Caco-2 (cell line): ENCODE results near the gene UBA1. TPM values are rescaled to one million over a fixed set of nuclear protein-coding genes. Genes with fewer than 3 reads are reported as not detected.
A peak's percentile ranks its signal among the peaks of the same experiment; 100 is the strongest.

Experiments used
- BruUV-seq: library from RNA; stranded (reverse); fragments of 400-500 nt; replicated peaks from 2 replicates; lab custom pipeline; 2021; lab: Mats Ljungman, UMichigan
- CTCF ChIA-PET: fragments of 300-600 bp; sonication (Branson Sonifier 250); formaldehyde crosslinking; loops from one replicate; lab custom pipeline; 2022; ENCODE audit warnings: antibody characterized with exemption; lab: Charles Lee
- POLR2A ChIA-PET: fragments of 300-600 bp; sonication (Branson Sonifier 250); formaldehyde crosslinking; loops from one replicate; lab custom pipeline; 2022; ENCODE audit warnings: antibody characterized with exemption; lab: Charles Lee
- DNase-seq, 2 experiments: peaks; one replicate each; pipeline versions ENCODE4 v3.0.0 to v3.0.0-alpha.2; 2020 to 2022
- H3K27me3 ChIP-seq: replicated peaks from 2 replicates; pipeline ENCODE4 v1.6.0; 2011; ENCODE audit warnings: low read length; ENCODE audit not compliant: control insufficient read depth, insufficient read depth
- H3K36me3 ChIP-seq: 2 replicates; pipeline ENCODE4 v1.5.1; 2011; ENCODE audit warnings: low read length; ENCODE audit not compliant: control insufficient read depth, insufficient read depth
- H3K4me1 ChIP-seq: fragments of 250-450 bp; sonication (Bioruptor Pico); 2 replicates; pipeline ENCODE4 v1.5.1; 2020; ENCODE audit warnings: mild to moderate bottlenecking
- H3K4me3 ChIP-seq: 2 replicates; pipeline ENCODE4 v1.5.1; 2011; ENCODE audit warnings: low read depth, mild to moderate bottlenecking, control low read depth, low read length
- H3K9me3 ChIP-seq: fragments of 250-450 bp; sonication (Bioruptor Pico); 2 replicates; pipeline ENCODE4 v1.5.1; 2020; ENCODE audit warnings: mild to moderate bottlenecking, moderate library complexity
- H3K27ac Mint-ChIP-seq: one replicate; pipeline ENCODE4 v1.8.0; 2022; ENCODE audit warnings: mixed read lengths; ENCODE audit not compliant: unreplicated experiment
- H3K27me3 Mint-ChIP-seq: one replicate; pipeline ENCODE4 v1.8.0; 2022; ENCODE audit warnings: mixed read lengths; ENCODE audit not compliant: insufficient read depth, unreplicated experiment
- H3K36me3 Mint-ChIP-seq: one replicate; pipeline ENCODE4 v1.8.0; 2022; ENCODE audit warnings: mild to moderate bottlenecking, mixed read lengths; ENCODE audit not compliant: insufficient read depth, unreplicated experiment
- H3K4me1 Mint-ChIP-seq: one replicate; pipeline ENCODE4 v1.8.0; 2022; ENCODE audit warnings: low read depth, mixed read lengths; ENCODE audit not compliant: unreplicated experiment
- H3K4me3 Mint-ChIP-seq: one replicate; pipeline ENCODE4 v1.8.0; 2022; ENCODE audit warnings: mild to moderate bottlenecking, moderate library complexity, mixed read lengths; ENCODE audit not compliant: unreplicated experiment
- H3K9me3 Mint-ChIP-seq: one replicate; pipeline ENCODE4 v1.8.0; 2022; ENCODE audit warnings: mixed read lengths; ENCODE audit not compliant: unreplicated experiment
- intact Hi-C: fragments of 100-400 bp; cut with micrococcal nuclease; formaldehyde crosslinking; loops from one replicate; pipeline ENCODE4 v1.10.0; 2022; ENCODE audit not compliant: unreplicated experiment
- total RNA-seq: library from RNA; stranded (reverse); gene quantifications from 2 replicates; pipeline ENCODE4 v1.2.3, GENCODE V29; 2022
- TF ChIP-seq, protein P1 (sequence below), 2 experiments: fragments of 200-600 bp in 1 of 2; IDR thresholded peaks; 1 replicate in 1 of 2; 2 replicates in 1 of 2; pipeline versions ENCODE4 v1.5.1 to v1.8.0; 2011 to 2022; ENCODE audit warnings: antibody characterized with exemption in 1 of 2, control low read depth in 1 of 2, inconsistent platforms in 1 of 2, low read depth in 1 of 2, low read length in 1 of 2, mild to moderate bottlenecking in 1 of 2, moderate library complexity in 1 of 2; ENCODE audit not compliant: insufficient read depth in 1 of 2, severe bottlenecking in 1 of 2, unreplicated experiment in 1 of 2

Gene UBA1
- total RNA-seq, 1 experiment from 2014 or later = 156 TPM

DNA sequence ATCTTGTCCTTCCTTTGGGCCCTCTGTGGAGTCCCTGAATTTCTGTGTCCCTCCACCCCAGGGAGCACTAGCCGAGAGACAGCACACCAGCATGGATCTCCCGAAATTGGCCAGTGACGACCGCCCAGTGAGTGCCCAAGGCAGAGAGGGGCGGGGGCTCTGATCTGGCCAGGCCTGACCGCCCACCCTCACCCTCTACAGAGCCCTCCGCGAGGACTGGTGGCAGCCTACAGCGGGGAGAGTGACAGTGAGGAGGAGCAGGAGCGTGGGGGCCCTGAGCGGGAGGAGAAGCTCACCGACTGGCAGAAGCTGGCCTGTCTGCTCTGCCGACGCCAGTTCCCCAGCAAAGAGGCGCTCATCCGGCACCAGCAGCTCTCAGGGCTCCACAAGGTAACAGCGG lies 8.4 kb upstream of the UBA1 start:
- TF ChIP-seq, protein P1, sequence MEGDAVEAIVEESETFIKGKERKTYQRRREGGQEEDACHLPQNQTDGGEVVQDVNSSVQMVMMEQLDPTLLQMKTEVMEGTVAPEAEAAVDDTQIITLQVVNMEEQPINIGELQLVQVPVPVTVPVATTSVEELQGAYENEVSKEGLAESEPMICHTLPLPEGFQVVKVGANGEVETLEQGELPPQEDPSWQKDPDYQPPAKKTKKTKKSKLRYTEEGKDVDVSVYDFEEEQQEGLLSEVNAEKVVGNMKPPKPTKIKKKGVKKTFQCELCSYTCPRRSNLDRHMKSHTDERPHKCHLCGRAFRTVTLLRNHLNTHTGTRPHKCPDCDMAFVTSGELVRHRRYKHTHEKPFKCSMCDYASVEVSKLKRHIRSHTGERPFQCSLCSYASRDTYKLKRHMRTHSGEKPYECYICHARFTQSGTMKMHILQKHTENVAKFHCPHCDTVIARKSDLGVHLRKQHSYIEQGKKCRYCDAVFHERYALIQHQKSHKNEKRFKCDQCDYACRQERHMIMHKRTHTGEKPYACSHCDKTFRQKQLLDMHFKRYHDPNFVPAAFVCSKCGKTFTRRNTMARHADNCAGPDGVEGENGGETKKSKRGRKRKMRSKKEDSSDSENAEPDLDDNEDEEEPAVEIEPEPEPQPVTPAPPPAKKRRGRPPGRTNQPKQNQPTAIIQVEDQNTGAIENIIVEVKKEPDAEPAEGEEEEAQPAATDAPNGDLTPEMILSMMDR (IDR thresholded peaks at IDR 0.05; ENCODE audit: insufficient read depth in 1 of 2, low read depth in 1 of 2, low read length in 1 of 2, severe bottlenecking in 1 of 2, unreplicated experiment in 1 of 2) = no peak
- Histone ChIP-seq H3K4me3 (no peak overlapping the region), H3K4me1 (0 out of 2 replicates have a peak, but pooled peaks cover under 1% of the 10 kb centered on the region), H3K36me3 (no peaks in the 10 kb centered on the region; the same call in none of the 2 replicates), H3K9me3 (no peaks in the 10 kb centered on the region), H3K27me3 (no peaks in the 10 kb centered on the region)
- intact Hi-C loops = no loop called here
- H3K36me3 Mint-ChIP-seq = peaks cover 44% of the 10 kb centered on the region
- H3K4me3 Mint-ChIP-seq = no peak overlapping the region
- ChIA-PET POLR2A (no interaction called here), CTCF (interaction anchor here (0.5 kb wide), 1 partner anchor 242 kb away, joined by 4 read pairs; no protein-coding TSS in a partner anchor)
- no TSS peak for BruUV-seq
- no peaks in the 10 kb centered on the region for H3K9me3 Mint-ChIP-seq
- no peak for DNase-seq
- no peaks in the 10 kb centered on the region for H3K27me3 Mint-ChIP-seq
- H3K27ac Mint-ChIP-seq = no peak overlapping the region
- no peaks in the 10 kb centered on the region for H3K4me1 Mint-ChIP-seq

DNA sequence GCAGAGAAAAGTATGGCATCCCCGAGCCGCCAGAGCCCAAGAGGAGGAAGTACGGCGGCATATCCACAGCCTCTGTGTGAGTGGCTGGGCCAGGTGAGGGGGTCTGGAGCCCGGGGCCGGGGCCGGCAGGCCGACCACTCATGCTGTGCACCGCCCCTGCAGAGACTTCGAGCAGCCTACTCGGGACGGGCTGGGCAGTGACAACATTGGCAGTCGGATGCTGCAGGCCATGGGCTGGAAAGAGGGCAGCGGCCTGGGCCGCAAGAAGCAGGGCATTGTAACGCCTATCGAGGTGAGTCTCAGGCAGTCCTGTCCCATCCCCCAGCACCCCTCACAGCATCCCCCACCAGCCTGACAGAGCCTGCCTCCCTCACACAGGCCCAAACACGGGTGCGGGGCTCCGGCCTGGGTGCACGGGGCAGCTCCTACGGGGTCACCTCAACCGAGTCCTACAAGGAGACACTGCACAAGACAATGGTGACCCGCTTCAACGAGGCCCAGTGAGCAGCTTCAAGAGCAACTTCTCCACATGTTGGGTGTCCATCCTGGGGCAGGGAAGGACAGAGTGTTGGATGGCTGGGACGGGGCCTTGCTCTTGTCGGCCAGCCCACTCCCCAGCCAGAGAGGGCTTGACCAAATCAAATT lies 7.4 kb upstream of the UBA1 start:
- TF ChIP-seq, protein P1 (IDR thresholded peaks at IDR 0.05; ENCODE audit: insufficient read depth in 1 of 2, low read depth in 1 of 2, low read length in 1 of 2, severe bottlenecking in 1 of 2, unreplicated experiment in 1 of 2) = no peak
- Mint-ChIP-seq H3K4me3 (no peak overlapping the region), H3K27ac (no peak overlapping the region), H3K36me3 (peaks cover 52% of the 10 kb centered on the region), H3K4me1 (no peaks in the 10 kb centered on the region), H3K27me3 (no peaks in the 10 kb centered on the region), H3K9me3 (no peaks in the 10 kb centered on the region)
- Histone ChIP-seq H3K4me1 (0 out of 2 replicates have a peak, but pooled peaks cover 3% of the 10 kb centered on the region), H3K36me3 (no peaks in the 10 kb centered on the region; the same call in none of the 2 replicates), H3K27me3 (no peaks in the 10 kb centered on the region), H3K9me3 (no peaks in the 10 kb centered on the region), H3K4me3 (no peak overlapping the region)
- ChIA-PET POLR2A (no interaction called here), CTCF (no interaction called here)
- intact Hi-C loops = no loop called here
- BruUV-seq = TSS peak; percentile 48
- DNase-seq = no peak

DNA sequence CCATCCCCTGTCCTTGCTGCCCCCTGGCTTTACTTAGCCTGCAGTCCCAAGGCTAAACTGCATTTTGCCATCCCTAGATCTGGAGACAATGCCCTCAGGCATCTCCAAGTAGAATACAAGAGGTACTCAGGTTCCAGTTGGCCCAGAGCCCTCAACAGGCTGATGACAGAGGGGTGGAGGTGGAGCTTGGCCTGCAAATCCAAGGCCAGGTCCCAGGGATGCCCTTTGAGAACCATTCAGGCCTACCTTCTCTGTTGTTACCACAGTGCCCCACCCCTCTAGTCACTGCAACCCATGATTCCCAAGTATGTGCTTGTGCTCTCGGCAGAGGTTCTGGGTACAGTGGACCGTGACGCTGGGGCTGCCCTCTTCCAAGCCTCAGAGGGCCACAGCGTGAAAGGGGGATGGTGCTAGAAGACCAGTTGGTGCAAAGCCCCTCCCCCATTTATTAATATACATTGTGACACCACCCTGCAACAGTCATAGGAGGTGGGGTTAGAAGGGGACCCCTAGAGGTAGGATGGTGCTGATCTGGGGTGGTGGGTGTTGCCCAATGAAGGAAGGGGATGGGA lies 6.4 kb upstream of the UBA1 start:
- no peaks in the 10 kb centered on the region for H3K4me1 Mint-ChIP-seq
- H3K27ac Mint-ChIP-seq = no peak overlapping the region
- H3K4me1 ChIP-seq = 0 out of 2 replicates have a peak, but pooled peaks cover 3% of the 10 kb centered on the region
- no peaks in the 10 kb centered on the region for H3K9me3 Mint-ChIP-seq
- H3K4me3 Mint-ChIP-seq = no peak overlapping the region
- no peaks in the 10 kb centered on the region; the same call in none of the 2 replicates for H3K36me3 ChIP-seq
- TF ChIP-seq, protein P1 (IDR thresholded peaks at IDR 0.05; ENCODE audit: insufficient read depth in 1 of 2, low read depth in 1 of 2, low read length in 1 of 2, severe bottlenecking in 1 of 2, unreplicated experiment in 1 of 2) = no peak
- CTCF ChIA-PET = no interaction called here
- H3K27me3 Mint-ChIP-seq = no peaks in the 10 kb centered on the region
- H3K27me3 ChIP-seq = no peaks in the 10 kb centered on the region
- no peak overlapping the region for H3K4me3 ChIP-seq
- H3K9me3 ChIP-seq = no peaks in the 10 kb centered on the region
- intact Hi-C loops = no loop called here
- DNase-seq = no peak
- POLR2A ChIA-PET = no interaction called here
- BruUV-seq = no TSS peak
- H3K36me3 Mint-ChIP-seq = peaks cover 45% of the 10 kb centered on the region
